GM12878 (cell line): ENCODE results near the gene GPR107. TPM values are rescaled to one million over a fixed set of nuclear protein-coding genes. Genes with fewer than 3 reads are reported as not detected.

Experiments used
- ATAC-seq: fragments of 200-7000 bp; cut with Tn5 transposase; 3 replicates; pipeline ENCODE4 v1.9.1; 2020; ENCODE audit warnings: mild to moderate bottlenecking, moderate library complexity
- BruUV-seq: library from RNA; stranded (reverse); fragments of 400-500 nt; replicated peaks from 2 replicates; lab custom pipeline; 2021; lab: Mats Ljungman, UMichigan
- CTCF ChIA-PET: fragments of 300-600 bp; sonication (Branson Sonifier 250); formaldehyde crosslinking; extraction: SDS; loops from one replicate; lab custom pipeline; 2021; ENCODE audit warnings: inconsistent platforms; lab: Yijun Ruan, JAX
- POLR2A ChIA-PET: fragments of 350-600 bp; formaldehyde crosslinking; extraction: SDS; loops from one replicate; lab custom pipeline; 2021; ENCODE audit warnings: inconsistent platforms; lab: Charles Lee
- RAD21 ChIA-PET: fragments of 300-600 bp; sonication (Branson Sonifier 250); formaldehyde crosslinking; loops from one replicate; lab custom pipeline; 2023; ENCODE audit warnings: antibody characterized with exemption; ENCODE audit not compliant: unreplicated experiment; lab: Charles Lee
- SMC1A ChIA-PET: fragments of 300-600 bp; sonication (Branson Sonifier 250); formaldehyde crosslinking; loops from one replicate; lab custom pipeline; 2023; ENCODE audit not compliant: unreplicated experiment, uncharacterized antibody; lab: Charles Lee
- DNase-seq: peaks from one replicate; pipeline ENCODE4 v3.0.0-alpha.2; 2011; ENCODE audit warnings: low read depth, low spot score
- FAIRE-seq: peaks from 3 replicates; lab custom pipeline; 2011; peaks lifted over from hg19 to GRCh38; lab: Jason Lieb, UNC
- H2AFZ ChIP-seq: 2 replicates; pipeline ENCODE4 v1.6.0; 2011; ENCODE audit warnings: low read depth, low read length, control low read depth; ENCODE audit not compliant: control insufficient read depth
- H3K27ac ChIP-seq: 2 replicates; pipeline ENCODE4 v1.5.1; 2011; ENCODE audit warnings: control low read depth; ENCODE audit not compliant: control insufficient read depth, insufficient read depth
- H3K27me3 ChIP-seq, 2 experiments: replicated peaks in 1 of 2; 2 replicates each; pipeline versions ENCODE4 v1.6.0 to v1.6.1; 2011; ENCODE audit warnings: low read length in 1 of 2; ENCODE audit not compliant: control insufficient read depth in 2 of 2, insufficient read depth in 2 of 2
- H3K36me3 ChIP-seq, 2 experiments: 2 replicates each; pipeline ENCODE4 v1.5.1; 2011; ENCODE audit warnings: low read length in 1 of 2; ENCODE audit not compliant: control insufficient read depth in 2 of 2, insufficient read depth in 2 of 2
- H3K4me1 ChIP-seq: 2 replicates; pipeline ENCODE4 v1.6.1; 2011; ENCODE audit warnings: mild to moderate bottlenecking, low read length, moderate library complexity, mixed read lengths; ENCODE audit not compliant: control insufficient read depth, insufficient read depth
- H3K4me2 ChIP-seq: 2 replicates; pipeline ENCODE4 v1.6.0; 2011; ENCODE audit warnings: control low read depth; ENCODE audit not compliant: control insufficient read depth, insufficient read depth
- H3K4me3 ChIP-seq: fragments of 200-600 bp; sonication (generic); 2 replicates; pipeline ENCODE4 v1.5.1; 2016
- H3K79me2 ChIP-seq: 2 replicates; pipeline ENCODE4 v1.6.0; 2011; ENCODE audit warnings: low read length; ENCODE audit not compliant: control insufficient read depth, insufficient read depth
- H3K9ac ChIP-seq: 2 replicates; pipeline ENCODE4 v1.8.0; 2011; ENCODE audit warnings: low read length, control low read depth, mixed read lengths; ENCODE audit not compliant: control insufficient read depth, insufficient read depth
- H3K9me3 ChIP-seq: replicated peaks from 3 replicates; pipeline ENCODE4 v1.5.1; 2011; ENCODE audit warnings: mild to moderate bottlenecking, low read length; ENCODE audit not compliant: control insufficient read depth, insufficient read depth
- H4K20me1 ChIP-seq: 2 replicates; pipeline ENCODE4 v1.6.0; 2011; ENCODE audit not compliant: control insufficient read depth, insufficient read depth
- ASH2L ChIP-seq: fragments of 300-600, 200-600 bp; sonication (generic); IDR thresholded peaks from 2 replicates; pipeline ENCODE4 v1.6.1; 2017; ENCODE audit warnings: low read depth, mild to moderate bottlenecking, borderline replicate concordance
- ATF2 ChIP-seq: IDR thresholded peaks from 2 replicates; pipeline ENCODE4 v1.6.1; 2012; ENCODE audit warnings: low read length, inconsistent platforms
- BACH1 ChIP-seq: fragments of 450-650 bp; IDR thresholded peaks from 2 replicates; pipeline ENCODE4 v1.6.1; 2017; ENCODE audit warnings: mild to moderate bottlenecking, borderline replicate concordance
- CBX5 ChIP-seq: sonication (generic); IDR thresholded peaks from 2 replicates; pipeline ENCODE4 v1.6.1; 2016; ENCODE audit warnings: low read depth, moderate library complexity, mild to moderate bottlenecking, inconsistent platforms
- CHD1 ChIP-seq: IDR thresholded peaks from 2 replicates; pipeline ENCODE4 v1.6.1; 2012; ENCODE audit warnings: low read depth, low read length, improper control_type of control experiment
- HCFC1 ChIP-seq: fragments of 150-350 bp; IDR thresholded peaks from 2 replicates; pipeline ENCODE4 v1.6.1; 2014; ENCODE audit warnings: low read length
- LARP7 ChIP-seq: fragments of 450-650 bp; IDR thresholded peaks from 2 replicates; pipeline ENCODE4 v1.6.1; 2017; ENCODE audit warnings: mild to moderate bottlenecking
- PAX5 ChIP-seq: IDR thresholded peaks from 2 replicates; pipeline ENCODE4 v1.6.1; 2011; ENCODE audit warnings: low read depth, low read length, borderline replicate concordance
- RB1 ChIP-seq: fragments of 450-650 bp; formaldehyde crosslinking; IDR thresholded peaks from 2 replicates; pipeline ENCODE4 v1.6.1; 2017; ENCODE audit warnings: mild to moderate bottlenecking, borderline replicate concordance
- RCOR1 ChIP-seq: conservative IDR thresholded peaks from 2 replicates; pipeline ENCODE4 v1.6.1; 2012; ENCODE audit warnings: low read depth, low read length, improper control_type of control experiment
- WGBS: methylation state at CpG from one replicate; pipeline ENCODE4 v1.1.6; 2016; ENCODE audit warnings: low lambda C conversion rate; ENCODE audit not compliant: insufficient replicate concordance, insufficient coverage; ENCODE audit errors: missing lambda C conversion rate; 5-methylcytosine and 5-hydroxymethylcytosine counted together
- in situ Hi-C: fragments of 300-500 bp; cut with MboI; formaldehyde crosslinking; loops from 9 replicates; pipeline ENCODE4 v1.14.3; 2018; ENCODE audit warnings: mixed read lengths
- intact Hi-C: fragments of 100-400 bp; cut with micrococcal nuclease; formaldehyde crosslinking; loops from one replicate; pipeline ENCODE4 v1.14.2; 2022; ENCODE audit not compliant: unreplicated experiment
- polyA plus RNA-seq, 11 experiments: library from polyadenylated mRNA; depleted of rRNA in 4 of 11; unstranded in 6 of 11; stranded (reverse) in 5 of 11; fragments of >200 nt; fragmentation: Nextera tagmentation in 4 of 11; fragmentation: Illumina TruSeq in 1 of 11; extraction: Ambion mirVana in 4 of 11; extraction: Trizol in 1 of 11; gene quantifications; 1 replicate in 1 of 11; 2 replicates in 10 of 11; pipeline versions ENCODE4 v1.2.1 to v1.2.3, GENCODE V29; 2011 to 2016; ENCODE audit warnings: inconsistent platforms in 2 of 11, missing spikeins in 2 of 11, low read depth in 1 of 11
- total RNA-seq, 4 experiments: library from RNA; depleted of rRNA in 3 of 4; stranded (reverse); fragments of >200 nt in 3 of 4; fragmentation: Illumina TruSeq in 1 of 4; extraction: Trizol in 1 of 4; gene quantifications; 2 replicates each; pipeline versions ENCODE4 v1.2.1 to v1.2.3, GENCODE V29; 2013 to 2021
- TF ChIP-seq, protein P1 (sequence below): IDR thresholded peaks from 2 replicates; pipeline ENCODE4 v1.6.1; 2012; ENCODE audit warnings: improper control_type of control experiment, low read depth, low read length; ENCODE audit not compliant: insufficient replicate concordance

GPR107 gene
- total and polyA plus RNA-seq, 10 of the 15 experiments (the other 5 are each of a cell fraction or from before 2014, with no cell fraction given): 2.7 to 21.4 (median 10.6) TPM

DNA sequence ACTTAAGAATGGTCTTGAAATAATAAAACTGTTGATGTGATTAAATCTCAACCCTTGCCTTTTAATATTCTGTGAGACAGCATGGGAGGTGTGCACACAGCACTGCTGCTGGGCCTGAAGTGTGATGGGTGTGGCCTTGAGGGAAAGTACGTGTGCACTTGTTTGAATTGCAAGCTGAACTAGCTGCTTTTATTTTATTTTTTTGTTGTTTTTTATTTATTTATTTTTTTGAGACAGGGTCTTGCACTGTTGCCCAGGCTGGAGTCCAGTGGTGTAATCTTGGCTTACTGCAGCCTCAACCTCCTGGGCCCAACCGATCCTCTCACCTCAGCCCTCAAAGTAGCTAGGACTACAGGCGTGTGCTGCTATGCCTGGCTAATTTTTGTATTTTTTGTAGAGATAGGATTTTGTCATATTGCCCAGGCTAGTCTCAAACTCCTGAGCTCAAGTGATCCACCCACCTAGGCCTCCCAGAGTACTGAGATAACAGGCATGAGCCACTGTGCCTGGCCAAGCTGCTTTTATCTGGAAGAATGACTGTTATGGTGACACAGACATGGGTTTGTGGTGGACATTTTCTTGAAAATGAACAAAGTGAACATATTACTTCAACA, 58.9 kb downstream of the GPR107 start:
- 73% methylated on average over 3 of the region's 3 CpGs for WGBS
- no peak overlapping the region for H3K27ac ChIP-seq
- CTCF ChIA-PET: interaction anchor here (1.0 to 1.2 kb wide), 2 partner anchors 9 to 11 kb away, joined by 3 to 5 read pairs; no protein-coding TSS in a partner anchor
- H3K9me3 ChIP-seq: no peaks in the 10 kb centered on the region
- no peak overlapping the region for H3K4me3 ChIP-seq
- H3K27me3 ChIP-seq: no peaks in the 10 kb centered on the region
- no peak overlapping the region for H2AFZ ChIP-seq
- no peaks in the 10 kb centered on the region for H3K79me2 ChIP-seq
- SMC1A ChIA-PET: interaction anchor here (0.6 to 1.4 kb wide), 4 partner anchors 15 to 123 kb away, joined by 3 to 4 read pairs (median 3); no protein-coding TSS in a partner anchor
- no TSS peak for BruUV-seq
- peaks cover 2% of the 10 kb centered on the region for H3K4me1 ChIP-seq
- ATAC-seq: no peak
- no peak for FAIRE-seq
- H3K9ac ChIP-seq: no peak overlapping the region
- TF ChIP-seq RB1: no peak
- TF ChIP-seq LARP7: no peak
- TF ChIP-seq ASH2L: no peak
- no peak for TF ChIP-seq PAX5
- in situ Hi-C loops (loop anchor here (5.0 kb wide), 1 partner anchor 125 kb away; no protein-coding TSS in a partner anchor), intact Hi-C loops (no loop called here)
- peaks cover 2 to 13% of the 10 kb centered on the region in 2 experiments for H3K36me3 ChIP-seq
- RAD21 ChIA-PET: no interaction called here
- POLR2A ChIA-PET: interaction anchor here (0.6 to 0.7 kb wide), 2 partner anchors 25 to 305 kb away, joined by 3 to 4 read pairs; no protein-coding TSS in a partner anchor
- DNase-seq: no peak
- H4K20me1 ChIP-seq: no peaks in the 10 kb centered on the region
- no peak overlapping the region for H3K4me2 ChIP-seq

- CTCF ChIA-PET: interaction anchor here (1.8 kb wide), 1 partner anchor 13 kb away, joined by 3 read pairs; no protein-coding TSS in a partner anchor
- Histone ChIP-seq H4K20me1 (no peaks in the 10 kb centered on the region), H3K79me2 (no peaks in the 10 kb centered on the region), H3K4me1 (no peaks in the 10 kb centered on the region), H3K4me2 (no peak overlapping the region), H3K9me3 (no peaks in the 10 kb centered on the region), H3K27me3 (no peaks in the 10 kb centered on the region), H3K9ac (no peak overlapping the region), H3K4me3 (no peak overlapping the region), H3K36me3 (peaks cover 2 to 13% of the 10 kb centered on the region in 2 experiments), H3K27ac (no peak overlapping the region), H2AFZ (no peak overlapping the region)
- FAIRE-seq (no peak), ATAC-seq (no peak), DNase-seq (no peak)
- RAD21 ChIA-PET: no interaction called here
- no TSS peak for BruUV-seq
- SMC1A ChIA-PET: no interaction called here
- intact Hi-C loops: no loop called here
- in situ Hi-C loops: loop anchor here (5.0 kb wide), 1 partner anchor 123 kb away; no protein-coding TSS in a partner anchor
- POLR2A ChIA-PET: interaction anchor here (0.6 kb wide), 1 partner anchor 11 kb away, joined by 6 read pairs; no protein-coding TSS in a partner anchor
- TF ChIP-seq CBX5 (no peak), RCOR1 (no peak), HCFC1 (no peak), BACH1 (no peak), ATF2 (no peak), CHD1 (no peak)
- TF ChIP-seq, protein P1, sequence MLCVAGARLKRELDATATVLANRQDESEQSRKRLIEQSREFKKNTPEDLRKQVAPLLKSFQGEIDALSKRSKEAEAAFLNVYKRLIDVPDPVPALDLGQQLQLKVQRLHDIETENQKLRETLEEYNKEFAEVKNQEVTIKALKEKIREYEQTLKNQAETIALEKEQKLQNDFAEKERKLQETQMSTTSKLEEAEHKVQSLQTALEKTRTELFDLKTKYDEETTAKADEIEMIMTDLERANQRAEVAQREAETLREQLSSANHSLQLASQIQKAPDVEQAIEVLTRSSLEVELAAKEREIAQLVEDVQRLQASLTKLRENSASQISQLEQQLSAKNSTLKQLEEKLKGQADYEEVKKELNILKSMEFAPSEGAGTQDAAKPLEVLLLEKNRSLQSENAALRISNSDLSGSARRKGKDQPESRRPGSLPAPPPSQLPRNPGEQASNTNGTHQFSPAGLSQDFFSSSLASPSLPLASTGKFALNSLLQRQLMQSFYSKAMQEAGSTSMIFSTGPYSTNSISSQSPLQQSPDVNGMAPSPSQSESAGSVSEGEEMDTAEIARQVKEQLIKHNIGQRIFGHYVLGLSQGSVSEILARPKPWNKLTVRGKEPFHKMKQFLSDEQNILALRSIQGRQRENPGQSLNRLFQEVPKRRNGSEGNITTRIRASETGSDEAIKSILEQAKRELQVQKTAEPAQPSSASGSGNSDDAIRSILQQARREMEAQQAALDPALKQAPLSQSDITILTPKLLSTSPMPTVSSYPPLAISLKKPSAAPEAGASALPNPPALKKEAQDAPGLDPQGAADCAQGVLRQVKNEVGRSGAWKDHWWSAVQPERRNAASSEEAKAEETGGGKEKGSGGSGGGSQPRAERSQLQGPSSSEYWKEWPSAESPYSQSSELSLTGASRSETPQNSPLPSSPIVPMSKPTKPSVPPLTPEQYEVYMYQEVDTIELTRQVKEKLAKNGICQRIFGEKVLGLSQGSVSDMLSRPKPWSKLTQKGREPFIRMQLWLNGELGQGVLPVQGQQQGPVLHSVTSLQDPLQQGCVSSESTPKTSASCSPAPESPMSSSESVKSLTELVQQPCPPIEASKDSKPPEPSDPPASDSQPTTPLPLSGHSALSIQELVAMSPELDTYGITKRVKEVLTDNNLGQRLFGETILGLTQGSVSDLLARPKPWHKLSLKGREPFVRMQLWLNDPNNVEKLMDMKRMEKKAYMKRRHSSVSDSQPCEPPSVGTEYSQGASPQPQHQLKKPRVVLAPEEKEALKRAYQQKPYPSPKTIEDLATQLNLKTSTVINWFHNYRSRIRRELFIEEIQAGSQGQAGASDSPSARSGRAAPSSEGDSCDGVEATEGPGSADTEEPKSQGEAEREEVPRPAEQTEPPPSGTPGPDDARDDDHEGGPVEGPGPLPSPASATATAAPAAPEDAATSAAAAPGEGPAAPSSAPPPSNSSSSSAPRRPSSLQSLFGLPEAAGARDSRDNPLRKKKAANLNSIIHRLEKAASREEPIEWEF: no peak
These were observed 61.0 kb downstream of the GPR107 start for GRCh38 chr9:130114741-130115140.
